ENCODE data around the gene CUEDC1. TPM values are rescaled to one million over a fixed set of nuclear protein-coding genes. Genes with fewer than 3 reads are reported as not detected.
A peak's percentile ranks its signal among the peaks of the same experiment; 100 is the strongest.

Gene CUEDC1
- total and polyA plus RNA-seq, 11 donors, result 29.6 to 68.5 (median 42.2) TPM

DNA sequence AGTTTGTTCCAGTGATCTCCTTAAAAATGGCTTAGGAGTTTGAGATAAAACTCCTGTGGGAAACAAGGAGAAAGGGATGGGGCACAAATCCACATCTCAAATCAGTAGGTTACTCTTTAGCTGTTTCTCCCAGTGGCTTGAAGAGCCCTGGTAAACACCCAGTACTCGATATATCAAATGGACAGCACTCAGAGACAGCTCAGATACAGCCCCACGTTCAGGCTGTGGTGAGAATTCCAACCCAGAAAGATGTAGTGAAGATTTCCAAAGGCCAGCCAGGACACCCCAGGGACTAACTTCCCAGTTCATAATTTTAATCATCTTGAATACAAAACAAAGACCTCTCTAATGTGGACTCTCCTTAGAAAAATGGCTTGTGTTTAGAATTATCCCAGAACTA lies 39.2 kb upstream of the CUEDC1 start:
- intact Hi-C loops (cut with DNase I), result loop anchor here in 6 of 10 donors (2.0 to 10.0 kb wide), 5 partner anchors 104 to 870 kb away; no protein-coding TSS in a partner anchor
- WGBS, 4 donors, result 21 to 29% (median 24%) methylated on average over 2 of the region's 2 CpGs
- Histone ChIP-seq H3K4me1 (peaks cover 0 to 62% (median 28%) of the 10 kb centered on the region in 12 donors), H3K27me3 (no peaks in the 10 kb centered on the region), H3K4me3 (no peak overlapping the region), H3K36me3 (peaks cover 0 to 33% (median 29%) of the 10 kb centered on the region in 9 donors), H3K27ac (peak overlapping the region in 8 of 12 donors; percentile 7 to 98 (median 56)), H3K9me3 (no peaks in the 10 kb centered on the region)
- TF ChIP-seq, protein P1, sequence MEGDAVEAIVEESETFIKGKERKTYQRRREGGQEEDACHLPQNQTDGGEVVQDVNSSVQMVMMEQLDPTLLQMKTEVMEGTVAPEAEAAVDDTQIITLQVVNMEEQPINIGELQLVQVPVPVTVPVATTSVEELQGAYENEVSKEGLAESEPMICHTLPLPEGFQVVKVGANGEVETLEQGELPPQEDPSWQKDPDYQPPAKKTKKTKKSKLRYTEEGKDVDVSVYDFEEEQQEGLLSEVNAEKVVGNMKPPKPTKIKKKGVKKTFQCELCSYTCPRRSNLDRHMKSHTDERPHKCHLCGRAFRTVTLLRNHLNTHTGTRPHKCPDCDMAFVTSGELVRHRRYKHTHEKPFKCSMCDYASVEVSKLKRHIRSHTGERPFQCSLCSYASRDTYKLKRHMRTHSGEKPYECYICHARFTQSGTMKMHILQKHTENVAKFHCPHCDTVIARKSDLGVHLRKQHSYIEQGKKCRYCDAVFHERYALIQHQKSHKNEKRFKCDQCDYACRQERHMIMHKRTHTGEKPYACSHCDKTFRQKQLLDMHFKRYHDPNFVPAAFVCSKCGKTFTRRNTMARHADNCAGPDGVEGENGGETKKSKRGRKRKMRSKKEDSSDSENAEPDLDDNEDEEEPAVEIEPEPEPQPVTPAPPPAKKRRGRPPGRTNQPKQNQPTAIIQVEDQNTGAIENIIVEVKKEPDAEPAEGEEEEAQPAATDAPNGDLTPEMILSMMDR (IDR thresholded peaks at IDR 0.05), result no peak
- no peak for TF ChIP-seq POLR2A (IDR thresholded peaks at IDR 0.05)
- ATAC-seq, result peak in 3 of 4 donors; percentile 29 to 44 (median 33)
- no peak for DNase-seq

DNA sequence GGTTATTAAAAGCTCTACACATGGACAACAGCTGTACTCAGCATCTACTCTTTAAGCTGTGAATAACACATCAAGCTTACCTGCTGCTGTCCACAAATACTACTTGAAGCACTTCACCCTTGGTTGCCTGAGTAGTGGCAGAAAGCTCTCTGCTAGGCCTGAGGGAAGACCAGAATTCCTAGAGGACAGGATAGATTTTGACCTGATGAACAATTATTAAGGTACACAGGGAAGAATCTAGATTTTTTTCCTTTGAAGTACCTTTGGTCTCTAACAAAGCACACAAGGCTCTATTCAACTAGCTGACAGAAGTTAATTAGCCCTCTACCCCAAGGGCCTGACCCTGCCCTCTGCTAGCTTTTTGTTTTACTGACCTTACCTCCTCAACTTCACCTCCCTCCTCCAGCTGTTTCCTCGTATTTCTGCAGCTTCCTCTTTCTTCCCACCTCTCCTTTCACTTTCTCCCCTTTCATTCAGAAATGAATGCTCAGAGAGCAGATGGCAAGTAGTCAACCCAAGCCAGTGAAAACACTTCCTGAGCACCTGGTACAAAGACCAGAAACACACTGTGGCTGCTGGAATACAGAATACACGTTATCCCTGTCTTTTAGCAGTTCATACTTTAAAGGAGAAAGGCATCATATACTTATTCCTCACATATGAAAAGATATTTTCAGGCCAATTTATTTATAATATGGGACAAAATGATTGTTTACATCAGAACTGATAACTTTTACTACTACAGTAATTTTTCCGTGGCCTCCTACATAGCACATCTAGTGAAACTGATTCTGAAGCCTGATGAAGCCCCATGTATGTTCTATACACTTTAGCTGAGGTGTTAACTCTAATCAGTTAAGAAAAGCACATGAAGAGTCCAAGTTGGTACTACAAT lies 38.5 kb upstream of the CUEDC1 start:
- H3K27ac ChIP-seq, result peak overlapping the region in 9 of 12 donors; percentile 7 to 98 (median 48)
- H3K9me3 ChIP-seq, result no peaks in the 10 kb centered on the region
- DNase-seq, result no peak
- WGBS, 4 donors, result 37 to 46% (median 43%) methylated on average over 3 of the region's 3 CpGs
- intact Hi-C loops (cut with DNase I), result loop anchor here in 6 of 10 donors (2.0 to 10.0 kb wide), 5 partner anchors 103 to 869 kb away; no protein-coding TSS in a partner anchor
- H3K36me3 ChIP-seq, result peaks cover 0 to 27% (median 22%) of the 10 kb centered on the region in 9 donors
- no peak for TF ChIP-seq POLR2A (IDR thresholded peaks at IDR 0.05)
- TF ChIP-seq, protein P1 (IDR thresholded peaks at IDR 0.05), result no peak
- no peak for ATAC-seq
- peaks cover 0 to 66% (median 33%) of the 10 kb centered on the region in 12 donors for H3K4me1 ChIP-seq
- no peaks in the 10 kb centered on the region for H3K27me3 ChIP-seq
- H3K4me3 ChIP-seq, result no peak overlapping the region

GRCh38 chr17:57991537-57991936 lies 36.3 kb upstream of the CUEDC1 start:
- no peak overlapping the region for H3K4me3 ChIP-seq
- peaks cover 0 to 6% (median 2%) of the 10 kb centered on the region in 9 donors for H3K36me3 ChIP-seq
- peak overlapping the region in 4 of 12 donors; percentile 3 to 98 (median 16) for H3K27ac ChIP-seq
- TF ChIP-seq, protein P1 (IDR thresholded peaks at IDR 0.05), result no peak
- TF ChIP-seq POLR2A (IDR thresholded peaks at IDR 0.05), result no peak
- ATAC-seq (no peak), DNase-seq (no peak)
- H3K4me1 ChIP-seq, result peaks cover 0 to 69% (median 36%) of the 10 kb centered on the region in 12 donors
- intact Hi-C loops (cut with DNase I), result loop anchor here in 2 of 10 donors (10.0 kb wide), 1 partner anchor 867 kb away; no protein-coding TSS in a partner anchor
- no peaks in the 10 kb centered on the region for H3K27me3 ChIP-seq
- no peaks in the 10 kb centered on the region for H3K9me3 ChIP-seq

DNA sequence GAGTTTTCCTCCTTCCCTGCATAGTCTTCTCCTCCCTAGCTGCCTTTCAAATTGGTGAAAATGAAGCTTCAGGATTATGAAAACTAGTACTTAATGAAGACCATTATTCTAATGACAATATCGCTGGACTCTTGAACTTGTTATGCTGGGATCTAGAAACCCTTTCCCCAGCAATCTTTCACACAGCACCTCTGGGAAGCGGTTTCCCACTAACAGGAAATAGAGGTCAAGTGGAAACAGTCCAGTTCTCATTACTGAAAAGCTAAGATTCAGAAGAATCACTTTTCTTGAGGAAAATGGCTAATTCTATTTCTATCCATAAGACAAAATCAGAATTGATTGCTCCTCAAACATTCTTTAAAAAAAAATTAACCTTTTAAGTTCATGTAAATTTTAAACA lies 34.8 kb upstream of the CUEDC1 start:
- Histone ChIP-seq H3K4me1 (peaks cover 0 to 76% (median 44%) of the 10 kb centered on the region in 12 donors), H3K36me3 (peaks cover 0 to 4% (median 0%) of the 10 kb centered on the region in 9 donors), H3K27ac (peak overlapping the region in 9 of 12 donors; percentile 91 to 99 (median 98)), H3K9me3 (no peaks in the 10 kb centered on the region), H3K27me3 (no peaks in the 10 kb centered on the region), H3K4me3 (no peak overlapping the region)
- ATAC-seq (no peak), DNase-seq (no peak)
- intact Hi-C loops (cut with DNase I), result loop anchor here in 2 of 10 donors (10.0 kb wide), 1 partner anchor 865 kb away; no protein-coding TSS in a partner anchor
- WGBS, 4 donors, result 64 to 83% (median 78%) methylated on average over 2 of the region's 2 CpGs
- TF ChIP-seq, protein P1 (IDR thresholded peaks at IDR 0.05), result no peak
- TF ChIP-seq POLR2A (IDR thresholded peaks at IDR 0.05), result no peak

Measured in heart left ventricle (tissue), 16 donors.